RWPE1 (cell line): ENCODE data around the gene NUP88.
"Not testable (repeated sequence)": the region's sequence is repeated elsewhere in the genome, so short reads cannot be mapped to it uniquely, and the experiment has no call there.

Source experiments
- CTCF ChIA-PET: fragments of 350-600 bp; sonication (Branson Sonifier 250); formaldehyde crosslinking; extraction: SDS; loops from one replicate; lab custom pipeline; 2021; lab: Yijun Ruan, JAX
- POLR2A ChIA-PET: fragments of 400-600 bp; formaldehyde crosslinking; extraction: SDS; loops from one replicate; lab custom pipeline; 2020; ENCODE audit warnings: antibody characterized with exemption; ENCODE audit not compliant: low non-redundant PET; lab: Yijun Ruan, JAX
- DNase-seq: peaks from one replicate; pipeline ENCODE4 v3.0.0; 2012; ENCODE audit warnings: low spot score
- H3K27ac ChIP-seq: fragments of 450-650 bp; 2 replicates; pipeline ENCODE4 v1.5.1; 2017
- TF ChIP-seq, protein P1 (sequence below): fragments of 450-650 bp; conservative IDR thresholded peaks from 2 replicates; pipeline ENCODE4 v1.5.1; 2017; ENCODE audit warnings: low read depth, mild to moderate bottlenecking

The NUP88 gene

DNA sequence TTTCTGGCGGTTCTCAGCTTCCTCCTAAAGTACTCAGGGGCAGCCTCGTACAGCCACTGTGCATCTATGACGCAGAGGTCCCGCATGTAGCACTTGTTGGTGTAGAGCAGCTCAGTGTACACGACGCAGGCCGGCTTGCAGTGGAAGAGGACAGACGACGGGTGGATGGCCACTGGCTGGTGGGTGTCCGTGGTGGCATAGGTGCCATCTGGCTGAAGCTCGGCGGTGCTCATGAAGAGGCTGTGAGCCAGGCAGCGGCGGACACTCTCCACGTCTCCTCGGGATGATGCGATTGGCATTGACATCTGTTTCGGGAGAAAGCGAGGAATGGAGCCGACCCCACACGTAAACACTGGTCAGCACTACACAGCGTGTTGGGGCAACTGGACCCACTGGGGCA lies 24.7 kb upstream of the NUP88 start:
- POLR2A ChIA-PET = no interaction called here
- CTCF ChIA-PET = interaction anchor here (0.6 kb wide), 1 partner anchor 252 kb away, joined by 3 read pairs; no protein-coding TSS in a partner anchor
- TF ChIP-seq, protein P1, sequence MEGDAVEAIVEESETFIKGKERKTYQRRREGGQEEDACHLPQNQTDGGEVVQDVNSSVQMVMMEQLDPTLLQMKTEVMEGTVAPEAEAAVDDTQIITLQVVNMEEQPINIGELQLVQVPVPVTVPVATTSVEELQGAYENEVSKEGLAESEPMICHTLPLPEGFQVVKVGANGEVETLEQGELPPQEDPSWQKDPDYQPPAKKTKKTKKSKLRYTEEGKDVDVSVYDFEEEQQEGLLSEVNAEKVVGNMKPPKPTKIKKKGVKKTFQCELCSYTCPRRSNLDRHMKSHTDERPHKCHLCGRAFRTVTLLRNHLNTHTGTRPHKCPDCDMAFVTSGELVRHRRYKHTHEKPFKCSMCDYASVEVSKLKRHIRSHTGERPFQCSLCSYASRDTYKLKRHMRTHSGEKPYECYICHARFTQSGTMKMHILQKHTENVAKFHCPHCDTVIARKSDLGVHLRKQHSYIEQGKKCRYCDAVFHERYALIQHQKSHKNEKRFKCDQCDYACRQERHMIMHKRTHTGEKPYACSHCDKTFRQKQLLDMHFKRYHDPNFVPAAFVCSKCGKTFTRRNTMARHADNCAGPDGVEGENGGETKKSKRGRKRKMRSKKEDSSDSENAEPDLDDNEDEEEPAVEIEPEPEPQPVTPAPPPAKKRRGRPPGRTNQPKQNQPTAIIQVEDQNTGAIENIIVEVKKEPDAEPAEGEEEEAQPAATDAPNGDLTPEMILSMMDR = no peak

DNA sequence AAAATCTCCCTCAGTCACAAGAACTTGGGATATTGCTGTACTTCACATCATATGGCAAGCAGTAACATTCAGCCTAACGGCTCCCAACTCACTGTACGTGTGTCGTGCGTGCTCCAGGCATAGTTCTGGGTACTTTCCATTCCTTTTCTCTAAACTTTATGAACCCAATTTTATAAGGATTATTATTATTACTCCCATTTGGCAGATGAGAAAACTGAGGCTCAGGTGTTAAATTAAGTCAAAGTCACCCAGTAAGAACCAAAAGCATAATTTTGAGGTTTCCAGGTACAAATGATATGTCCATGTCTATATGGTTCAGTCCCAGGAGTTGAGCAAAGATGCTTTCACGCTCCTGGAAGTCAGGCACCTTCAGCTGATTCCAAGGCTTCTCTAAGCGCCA lies 24.3 kb upstream of the NUP88 start:
- POLR2A ChIA-PET = no interaction called here
- H3K27ac ChIP-seq = no peak overlapping the region
- TF ChIP-seq, protein P1 = no peak
- CTCF ChIA-PET = interaction anchor here (0.6 kb wide), 1 partner anchor 252 kb away, joined by 3 read pairs; no protein-coding TSS in a partner anchor
- no peak for DNase-seq

More for the DNA sequence above, 24.7 kb upstream of the NUP88 start:
- DNase-seq = no peak
- H3K27ac ChIP-seq = no peak overlapping the region

DNA sequence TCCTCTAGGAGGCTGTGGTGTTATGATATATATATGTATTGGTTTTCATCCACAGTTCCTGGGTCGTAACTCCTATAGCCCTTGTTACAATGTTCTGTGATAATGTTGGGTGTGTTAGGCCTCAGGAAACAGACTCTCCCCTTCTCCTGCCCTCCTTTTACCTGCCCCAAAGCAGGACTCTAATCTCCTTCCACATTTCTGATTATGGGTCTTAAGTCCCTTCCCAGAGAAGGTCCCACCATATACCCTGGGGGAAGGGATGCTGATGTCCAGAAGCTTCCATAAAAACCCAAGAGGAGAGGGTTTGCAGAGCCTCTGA lies 19.9 kb upstream of the NUP88 start:
- CTCF ChIA-PET = interaction anchor here (0.6 to 2.8 kb wide), 25 partner anchors 9 to 1341 kb away, joined by 3 to 17 read pairs (median 4); partner anchors contain the start of genes DHX33, NUP88 and RPAIN
- POLR2A ChIA-PET = interaction anchor here (1.8 kb wide), 1 partner anchor 20 kb away, joined by 9 read pairs; the partner anchor contains the start of genes NUP88 and RPAIN
- no peak for DNase-seq
- TF ChIP-seq, protein P1 = peak; percentile 80
- peak overlapping the region; percentile 75 for H3K27ac ChIP-seq

- peak within 1 kb of the TSS; percentile 75 for H3K27ac ChIP-seq
- ChIA-PET POLR2A (interaction anchor here (1.8 kb wide), 1 partner anchor 19 kb away, joined by 9 read pairs; the partner anchor contains the start of genes NUP88 and RPAIN), CTCF (interaction anchor here (0.6 to 2.8 kb wide), 27 partner anchors 10 to 1341 kb away, joined by 3 to 17 read pairs (median 4); partner anchors contain the start of genes DHX33, NUP88 and RPAIN)
- TF ChIP-seq, protein P1 = peak; percentile 98
- peak; percentile 89 for DNase-seq
These were observed 19.4 kb upstream of the NUP88 start, which contains the start of gene C1QBP for GRCh38 chr17:5438716-5439445. Gene C1QBP, minus strand, starts transcription at chr17:5439155. Its CDS starts 82 bp downstream, at chr17:5439073.

DNA sequence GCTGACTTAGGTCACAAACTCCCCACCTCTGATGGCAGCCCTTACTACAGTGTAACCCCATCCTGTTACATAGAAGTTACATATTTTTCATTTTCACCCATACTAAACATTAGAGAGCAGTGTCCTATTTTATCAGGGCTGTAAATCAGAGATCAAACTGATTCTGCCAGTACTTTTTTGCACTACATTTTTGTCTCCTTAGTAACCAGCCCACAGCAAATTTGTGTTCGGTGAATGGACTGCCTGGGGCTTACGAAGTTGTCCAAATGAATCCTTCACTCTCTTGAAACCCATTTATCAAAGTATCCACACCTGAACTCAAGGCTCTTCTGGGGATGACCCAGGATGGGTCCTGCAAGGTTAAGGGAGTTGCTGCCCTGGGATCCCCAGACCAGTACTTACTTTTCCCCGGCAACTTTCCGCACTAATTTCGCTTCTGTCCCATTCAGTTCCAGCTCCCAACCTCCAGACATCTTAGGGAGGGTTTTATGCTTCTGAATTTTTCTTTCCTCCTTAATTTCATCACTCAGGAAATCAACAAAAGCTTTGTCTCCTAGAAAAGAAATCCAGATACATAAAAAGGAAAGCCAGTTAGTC lies 18.4 kb upstream of the NUP88 start:
- TF ChIP-seq, protein P1 = no peak
- peak; percentile 55 for DNase-seq
- POLR2A ChIA-PET = no interaction called here
- CTCF ChIA-PET = interaction anchor here (0.6 to 2.8 kb wide), 5 partner anchors 12 to 30 kb away, joined by 3 to 17 read pairs (median 3); partner anchors contain the start of gene NUP88
- no peak overlapping the region for H3K27ac ChIP-seq

DNA sequence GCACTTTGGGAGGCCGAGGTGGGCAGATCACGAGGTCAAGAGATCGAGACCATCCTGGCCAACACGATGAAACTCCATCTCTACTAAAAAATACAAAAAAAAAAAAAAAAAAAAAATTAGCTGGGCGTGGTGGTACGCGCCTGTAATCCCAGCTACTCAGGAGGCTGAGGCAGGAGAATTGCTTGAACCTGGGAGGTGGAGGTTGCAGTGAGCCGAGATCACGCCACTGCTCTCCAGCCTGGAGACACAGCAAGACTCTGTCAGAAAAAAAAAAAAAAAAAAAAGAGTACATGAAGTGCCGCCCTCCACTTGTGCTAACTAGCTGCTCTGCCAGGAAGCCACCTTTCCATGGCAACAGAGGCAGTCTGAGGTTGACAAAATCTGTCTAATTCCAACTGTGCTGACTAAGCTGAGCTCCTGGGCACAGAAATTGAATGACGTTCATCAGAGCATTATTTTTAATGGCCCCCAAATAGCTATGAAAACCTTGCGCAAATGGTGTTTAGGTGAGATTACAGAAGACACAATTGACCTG lies 16.4 kb upstream of the NUP88 start:
- ChIA-PET POLR2A (interaction anchor here (0.7 kb wide), 1 partner anchor 1886 kb away, joined by 3 read pairs; no protein-coding TSS in a partner anchor), CTCF (interaction anchor here (0.6 kb wide), 1 partner anchor 11 kb away, joined by 3 read pairs; no protein-coding TSS in a partner anchor)
- DNase-seq = not testable (repeated sequence)
- peak overlapping the region; percentile 56 for H3K27ac ChIP-seq
